Astrocyte of the cerebellum (primary cell): ENCODE results near the gene CBLB.
"Not testable (repeated sequence)": the region's sequence is repeated elsewhere in the genome, so short reads cannot be mapped to it uniquely, and the experiment has no call there.

Experiments
- DNase-seq: peaks from one replicate; pipeline ENCODE4 v3.0.0-alpha.2; 2011; ENCODE audit warnings: low read depth
- H3K4me3 ChIP-seq: 2 replicates; pipeline ENCODE4 v1.5.1; 2011; ENCODE audit warnings: mild to moderate bottlenecking, low read depth, low read length, moderate library complexity
- CTCF ChIP-seq: IDR thresholded peaks from 2 replicates; pipeline ENCODE4 v1.5.1; 2012; ENCODE audit warnings: low read length, low read depth, moderate library complexity, mild to moderate bottlenecking; ENCODE audit errors: missing control alignments
- in situ Hi-C: cut with HindIII; loops from 2 replicates; pipeline ENCODE4 v1.10.0; 2017; ENCODE audit warnings: low sequenced_read_pairs

CBLB gene

GRCh38 chr3:105764378-105765307 is 104.2 kb downstream of the CBLB start:
- no peak overlapping the region for H3K4me3 ChIP-seq
- in situ Hi-C loops, result no loop called here
- no peak for DNase-seq
- no peak for TF ChIP-seq CTCF

- H3K4me3 ChIP-seq, result no peak overlapping the region
- TF ChIP-seq CTCF, result no peak
- in situ Hi-C loops, result no loop called here
- DNase-seq, result no peak
Measured at GRCh38 chr3:105763659-105764036, 105.2 kb downstream of the CBLB start.

GRCh38 chr3:105762749-105763658 is 105.8 kb downstream of the CBLB start:
- in situ Hi-C loops, result no loop called here

GRCh38 chr3:105762214-105762613 is 106.6 kb downstream of the CBLB start:
- H3K4me3 ChIP-seq, DNase-seq, in situ Hi-C loops: not testable (repeated sequence)

More at GRCh38 chr3:105762749-105763658, 105.8 kb downstream of the CBLB start:
- DNase-seq, result no peak
- H3K4me3 ChIP-seq, result no peak overlapping the region
- TF ChIP-seq CTCF, result no peak

- in situ Hi-C loops, result no loop called here
- no peak for TF ChIP-seq CTCF
- no peak overlapping the region for H3K4me3 ChIP-seq
- no peak for DNase-seq
Measured at GRCh38 chr3:105759442-105760078, 109.3 kb downstream of the CBLB start.

GRCh38 chr3:105758451-105758850 is 110.4 kb downstream of the CBLB start:
- in situ Hi-C loops, result no loop called here
- DNase-seq, result no peak
- no peak overlapping the region for H3K4me3 ChIP-seq
- TF ChIP-seq CTCF, result no peak
